Measurements from ENCODE around the gene CASP2. TPM values are rescaled to one million over a fixed set of nuclear protein-coding genes. Genes with fewer than 3 reads are reported as not detected.

Gene CASP2
- total and polyA plus RNA-seq, 2 of the 8 experiments (the other 6 are each of a cell fraction or from before 2014, with no cell fraction given) = 23.7 to 35.3 TPM

GRCh38 chr7:143243614-143244013, 44.5 kb upstream of the CASP2 start:
- H4K20me1 ChIP-seq (replicated peaks in 1 of 2; ENCODE audit: control insufficient read depth in 1 of 2, insufficient read depth in 2 of 2, low read length in 2 of 2) = no peaks in the 10 kb centered on the region
- no peak overlapping the region for H3K23ac ChIP-seq (ENCODE audit: insufficient read length)
- TF ChIP-seq RXRA (IDR thresholded peaks at IDR 0.05; ENCODE audit: insufficient read depth, low read depth, low read length) (no peak), CREB1 (IDR thresholded peaks at IDR 0.05) (no peak), JUN (IDR thresholded peaks at IDR 0.05; ENCODE audit: low read depth, low read length) (no peak), USF2 (IDR thresholded peaks at IDR 0.05; ENCODE audit: low read length) (no peak), RBBP5 (IDR thresholded peaks at IDR 0.05; ENCODE audit: borderline replicate concordance, low read depth, low read length) (no peak), BCL11A (IDR thresholded peaks at IDR 0.05; ENCODE audit: low read depth in 2 of 2, low read length in 2 of 2) (no peak), TAF7 (optimal IDR thresholded peaks at IDR 0.05; ENCODE audit: borderline replicate concordance, low read depth, low read length) (no peak), KDM5A (IDR thresholded peaks at IDR 0.05; ENCODE audit: low read length) (no peak), TBP (IDR thresholded peaks at IDR 0.05; ENCODE audit: low read depth, low read length) (no peak), CHD1 (IDR thresholded peaks at IDR 0.05; ENCODE audit: low read depth, low read length) (no peak), CTCF (IDR thresholded peaks at IDR 0.05; ENCODE audit: control extremely low read depth in 1 of 3, insufficient read depth in 1 of 3, low read depth in 1 of 3, low read length in 3 of 3) (no peak)

More at GRCh38 chr7:143243614-143244013, 44.5 kb upstream of the CASP2 start:
- Histone ChIP-seq H3K9ac (replicated peaks in 1 of 4; ENCODE audit: extremely low read depth in 1 of 4, low read depth in 3 of 4, low read length in 3 of 4) (no peak overlapping the region), H2BK15ac (ENCODE audit: low read length) (no peak overlapping the region), H3K56ac (replicated peaks; ENCODE audit: insufficient read length, low read depth, low read length) (no peak overlapping the region), H3K27ac (ENCODE audit: low read depth, low read length) (no peak overlapping the region), H3K23me2 (ENCODE audit: low read depth, low read length) (no peaks in the 10 kb centered on the region), H2AFZ (ENCODE audit: low read length) (no peak overlapping the region), H2BK20ac (ENCODE audit: low read length) (no peak overlapping the region), H3K4me3 (ENCODE audit: extremely low read depth in 1 of 4, insufficient read depth in 2 of 4, low read depth in 3 of 4, low read length in 4 of 4) (no peak overlapping the region), H3K36me3 (ENCODE audit: control insufficient read depth in 2 of 4, insufficient read depth in 4 of 4, low read length in 3 of 4) (no peaks in the 10 kb centered on the region), H2AK5ac (ENCODE audit: low read depth, low read length) (no peak overlapping the region), H2BK120ac (replicated peaks; ENCODE audit: low read depth, low read length) (no peak overlapping the region), H2BK5ac (ENCODE audit: low read depth, low read length) (no peak overlapping the region), H3K27me3 (replicated peaks in 1 of 4; ENCODE audit: control insufficient read depth in 3 of 4, extremely low read depth in 1 of 4, insufficient read depth in 3 of 4, low read length in 3 of 4) (no peaks in the 10 kb centered on the region; a peak in 2 of 7 replicates), H3K4ac (replicated peaks; ENCODE audit: insufficient read length, low read depth, low read length) (no peak overlapping the region), H4K5ac (ENCODE audit: insufficient read length, low read depth, low read length) (no peak overlapping the region), H2BK12ac (ENCODE audit: low read depth, low read length) (no peak overlapping the region), H3K4me2 (ENCODE audit: insufficient read depth in 1 of 2, low read depth in 2 of 2, low read length in 2 of 2) (no peak overlapping the region), H3K79me1 (ENCODE audit: low read depth, low read length) (no peaks in the 10 kb centered on the region), H3K4me1 (replicated peaks in 1 of 4; ENCODE audit: control insufficient read depth in 3 of 4, insufficient read depth in 4 of 4, low read length in 3 of 4) (no peaks in the 10 kb centered on the region), H3K14ac (ENCODE audit: insufficient read length) (no peak overlapping the region), H3K9me3 (ENCODE audit: insufficient read depth in 2 of 2, low read depth in 1 of 2, low read length in 1 of 2) (no peaks in the 10 kb centered on the region), H4K91ac (replicated peaks; ENCODE audit: insufficient read length, low read length) (no peak overlapping the region), H3K18ac (ENCODE audit: extremely low read depth, low read length) (no peak overlapping the region), H4K8ac (ENCODE audit: extremely low read depth, insufficient read depth, low read length) (no peak overlapping the region), H3K79me2 (ENCODE audit: control insufficient read depth in 1 of 2, insufficient read depth in 2 of 2, low read length in 2 of 2) (no peaks in the 10 kb centered on the region)
- CTCF ChIA-PET (ENCODE audit: partially characterized antibody) = interaction anchor here (0.5 to 6.5 kb wide), 5 partner anchors 11 to 425 kb away, joined by 3 to 91 read pairs (median 5); no protein-coding TSS in a partner anchor
- FAIRE-seq (no peak), DNase-seq (ENCODE audit: low read depth in 1 of 2, low spot score in 2 of 2) (no peak)
- WGBS, 2 experiments (ENCODE audit: extremely low coverage in 1 of 2, insufficient coverage in 1 of 2, insufficient read length in 1 of 2, insufficient replicate concordance in 2 of 2, low coverage in 1 of 2, low lambda C conversion rate in 2 of 2, missing lambda C conversion rate in 1 of 2) = 85% methylated on average over 3 of the region's 3 CpGs; no CpG with 5 or more reads in 1 of the 2 experiments
- POLR2A ChIA-PET (ENCODE audit: partially characterized antibody) = interaction anchor here (1.0 kb wide), 1 partner anchor 66 kb away, joined by 3 read pairs; no protein-coding TSS in a partner anchor

All from H1 (cell line).